LNCAP (cell line): Measurements from ENCODE around the gene CST8.

ENCODE experiments used
- TF ChIP-seq, protein P1 (sequence below): fragments of 450-650 bp; IDR thresholded peaks from 2 replicates; pipeline ENCODE4 v1.5.1; 2017; ENCODE audit warnings: mild to moderate bottlenecking

Gene CST8

GRCh38 chr20:23456873-23457272 is 34.0 kb upstream of the CST8 start:
- TF ChIP-seq, protein P1, sequence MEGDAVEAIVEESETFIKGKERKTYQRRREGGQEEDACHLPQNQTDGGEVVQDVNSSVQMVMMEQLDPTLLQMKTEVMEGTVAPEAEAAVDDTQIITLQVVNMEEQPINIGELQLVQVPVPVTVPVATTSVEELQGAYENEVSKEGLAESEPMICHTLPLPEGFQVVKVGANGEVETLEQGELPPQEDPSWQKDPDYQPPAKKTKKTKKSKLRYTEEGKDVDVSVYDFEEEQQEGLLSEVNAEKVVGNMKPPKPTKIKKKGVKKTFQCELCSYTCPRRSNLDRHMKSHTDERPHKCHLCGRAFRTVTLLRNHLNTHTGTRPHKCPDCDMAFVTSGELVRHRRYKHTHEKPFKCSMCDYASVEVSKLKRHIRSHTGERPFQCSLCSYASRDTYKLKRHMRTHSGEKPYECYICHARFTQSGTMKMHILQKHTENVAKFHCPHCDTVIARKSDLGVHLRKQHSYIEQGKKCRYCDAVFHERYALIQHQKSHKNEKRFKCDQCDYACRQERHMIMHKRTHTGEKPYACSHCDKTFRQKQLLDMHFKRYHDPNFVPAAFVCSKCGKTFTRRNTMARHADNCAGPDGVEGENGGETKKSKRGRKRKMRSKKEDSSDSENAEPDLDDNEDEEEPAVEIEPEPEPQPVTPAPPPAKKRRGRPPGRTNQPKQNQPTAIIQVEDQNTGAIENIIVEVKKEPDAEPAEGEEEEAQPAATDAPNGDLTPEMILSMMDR, result no peak

DNA sequence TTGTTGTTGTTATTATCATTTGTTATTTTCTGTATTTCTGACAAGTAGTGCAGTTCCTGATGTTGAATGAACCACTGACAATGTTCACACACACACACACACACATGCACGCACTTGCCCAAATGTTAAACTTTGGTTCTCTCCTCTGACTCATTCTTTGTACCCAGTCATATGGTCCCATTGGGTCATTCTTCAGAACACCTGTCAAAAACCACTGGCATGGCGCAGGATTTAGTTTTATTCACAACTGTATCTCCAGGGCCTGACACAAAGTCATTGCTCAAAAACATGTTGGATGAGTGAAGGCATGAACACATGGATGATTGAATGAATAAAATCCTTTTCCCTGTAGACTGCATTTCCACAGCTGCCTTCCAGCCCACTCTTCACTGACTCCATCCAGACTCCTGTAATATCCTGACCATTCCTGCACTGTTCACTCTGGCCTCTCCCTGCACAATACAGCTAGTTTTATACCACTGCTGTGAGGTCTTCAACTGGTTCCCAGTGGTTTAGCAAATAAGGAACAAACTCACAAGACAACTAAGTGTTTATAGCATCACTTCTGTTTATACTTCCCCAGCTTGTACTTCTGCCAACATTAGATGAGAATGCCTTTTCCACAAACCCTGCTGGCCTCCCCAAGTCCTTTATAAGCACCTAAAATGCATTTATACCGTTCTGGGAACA is 31.3 kb upstream of the CST8 start:
- TF ChIP-seq, protein P1, result no peak

DNA sequence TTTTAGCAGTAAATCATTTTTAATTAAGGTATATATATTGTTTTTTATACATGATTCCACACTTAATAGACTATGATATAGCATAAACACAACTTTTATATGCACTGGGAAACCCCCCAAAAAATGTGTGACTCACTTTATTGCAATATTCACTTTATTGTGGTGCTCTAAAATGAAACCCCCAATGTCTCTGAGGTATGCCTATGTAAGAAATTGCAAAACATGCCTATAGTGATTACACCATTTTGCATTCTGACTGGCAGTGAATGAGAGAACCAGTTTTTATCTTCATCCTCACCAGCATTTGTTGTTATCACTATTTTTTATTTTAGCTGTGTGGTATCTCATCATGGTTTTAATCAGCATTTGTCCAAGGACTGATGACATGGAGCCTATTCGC is 29.7 kb upstream of the CST8 start:
- TF ChIP-seq, protein P1, result no peak

GRCh38 chr20:23475395-23475794 is 15.5 kb upstream of the CST8 start:
- TF ChIP-seq, protein P1, result no peak

GRCh38 chr20:23476015-23476754 is 14.7 kb upstream of the CST8 start:
- TF ChIP-seq, protein P1, result no peak

DNA sequence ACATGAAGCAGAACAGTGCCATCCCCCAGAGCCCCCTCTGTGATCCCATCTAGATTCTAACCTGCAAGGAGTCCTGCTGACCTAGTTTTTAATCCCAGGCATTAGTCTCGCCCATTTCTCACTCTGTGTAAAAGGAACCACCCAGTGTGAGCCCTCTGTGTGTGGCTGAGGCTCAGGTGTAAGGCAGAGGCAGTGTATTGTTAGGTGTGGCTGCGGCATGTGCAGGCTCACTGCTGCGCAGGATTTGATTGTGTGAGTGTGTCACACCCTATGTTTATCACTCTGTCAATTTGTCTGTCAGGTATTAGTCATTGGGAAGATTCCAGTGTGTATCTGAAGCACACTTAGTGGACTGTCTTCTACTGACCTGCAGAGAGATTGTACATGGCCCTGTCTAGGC is 13.7 kb upstream of the CST8 start:
- TF ChIP-seq, protein P1, result no peak

DNA sequence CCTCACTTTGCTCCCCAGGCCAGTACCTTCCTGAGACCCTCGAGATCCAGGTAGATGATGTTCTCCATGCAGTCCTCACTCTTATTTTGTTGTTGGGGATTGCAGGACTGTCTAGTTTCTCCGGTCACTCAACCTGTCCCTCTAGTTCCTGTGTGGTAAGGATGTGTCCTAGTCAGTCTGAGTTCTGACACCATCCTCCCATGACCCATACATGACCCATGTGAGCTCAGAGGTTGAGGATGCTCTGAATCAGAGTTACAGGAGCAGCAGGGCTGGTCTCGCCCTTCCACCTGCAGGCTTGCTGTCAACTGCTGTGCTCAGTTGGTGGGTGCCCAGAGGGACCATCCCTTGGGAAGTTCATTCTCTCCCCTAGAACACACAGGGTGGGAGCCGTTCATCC is 11.9 kb upstream of the CST8 start:
- TF ChIP-seq, protein P1, result no peak
